ENCODE data around the gene RABGGTA. TPM values are rescaled to one million over a fixed set of nuclear protein-coding genes. Genes with fewer than 3 reads are reported as not detected.

Gene RABGGTA
- total and polyA plus RNA-seq, 2 experiments from 2014 or later = 17.6 to 20.7 TPM

DNA sequence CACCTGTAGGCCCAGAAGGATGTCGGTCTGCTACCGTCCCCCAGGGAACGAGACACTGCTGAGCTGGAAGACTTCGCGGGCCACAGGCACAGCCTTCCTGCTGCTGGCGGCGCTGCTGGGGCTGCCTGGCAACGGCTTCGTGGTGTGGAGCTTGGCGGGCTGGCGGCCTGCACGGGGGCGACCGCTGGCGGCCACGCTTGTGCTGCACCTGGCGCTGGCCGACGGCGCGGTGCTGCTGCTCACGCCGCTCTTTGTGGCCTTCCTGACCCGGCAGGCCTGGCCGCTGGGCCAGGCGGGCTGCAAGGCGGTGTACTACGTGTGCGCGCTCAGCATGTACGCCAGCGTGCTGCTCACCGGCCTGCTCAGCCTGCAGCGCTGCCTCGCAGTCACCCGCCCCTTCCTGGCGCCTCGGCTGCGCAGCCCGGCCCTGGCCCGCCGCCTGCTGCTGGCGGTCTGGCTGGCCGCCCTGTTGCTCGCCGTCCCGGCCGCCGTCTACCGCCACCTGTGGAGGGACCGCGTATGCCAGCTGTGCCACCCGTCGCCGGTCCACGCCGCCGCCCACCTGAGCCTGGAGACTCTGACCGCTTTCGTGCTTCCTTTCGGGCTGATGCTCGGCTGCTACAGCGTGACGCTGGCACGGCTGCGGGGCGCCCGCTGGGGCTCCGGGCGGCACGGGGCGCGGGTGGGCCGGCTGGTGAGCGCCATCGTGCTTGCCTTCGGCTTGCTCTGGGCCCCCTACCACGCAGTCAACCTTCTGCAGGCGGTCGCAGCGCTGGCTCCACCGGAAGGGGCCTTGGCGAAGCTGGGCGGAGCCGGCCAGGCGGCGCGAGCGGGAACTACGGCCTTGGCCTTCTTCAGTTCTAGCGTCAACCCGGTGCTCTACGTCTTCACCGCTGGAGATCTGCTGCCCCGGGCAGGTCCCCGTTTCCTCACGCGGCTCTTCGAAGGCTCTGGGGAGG, 39.5 kb upstream of the RABGGTA start, which contains the start of gene LTB4R:
Gene LTB4R (plus strand): TSS at position 857 of the 959 bp plus-strand sequence. CDS start 4,150 bp downstream, outside the sequence.
- H3K9me3 Mint-ChIP-seq = no peaks in the 10 kb centered on the region
- H3K27me3 ChIP-seq (ENCODE audit: insufficient read depth) = peaks cover 18% of the 10 kb centered on the region; the same call in 1 of the 2 replicates
- H3K36me3 Mint-ChIP-seq (ENCODE audit: low read depth) = peaks cover 33% of the 10 kb centered on the region
- no peaks in the 10 kb centered on the region for H3K36me3 ChIP-seq (ENCODE audit: insufficient read depth)
- H3K9me2 ChIP-seq (ENCODE audit: insufficient read depth) = no peaks in the 10 kb centered on the region
- no peaks in the 10 kb centered on the region; the same call in none of the 2 replicates for H4K20me1 ChIP-seq (replicated peaks; ENCODE audit: insufficient read depth)
- H2AFZ ChIP-seq = no peak within 1 kb of the TSS
- DNase-seq (ENCODE audit: low spot score) (peak; percentile 79), ATAC-seq (peak; percentile 79)
- no peak within 1 kb of the TSS for H3K27ac Mint-ChIP-seq
- H3K4me1 ChIP-seq (ENCODE audit: insufficient read depth) = peaks cover 4% of the 10 kb centered on the region; the same call in 1 of the 2 replicates
- H3K27ac ChIP-seq (ENCODE audit: low read depth) = no peak within 1 kb of the TSS
- H3K4me3 ChIP-seq = peak within 1 kb of the TSS; percentile 51
- peak within 1 kb of the TSS; percentile 68 for H3K4me2 ChIP-seq
- peaks cover 32% of the 10 kb centered on the region for H3K27me3 Mint-ChIP-seq (ENCODE audit: insufficient read depth, low read depth, poor library complexity)
- H3K4me3 Mint-ChIP-seq = peak within 1 kb of the TSS; percentile 63
- no peaks in the 10 kb centered on the region for H3K79me2 ChIP-seq (replicated peaks; ENCODE audit: insufficient read depth)
- H3K4me1 Mint-ChIP-seq = peaks cover 15% of the 10 kb centered on the region
- TF ChIP-seq STAT1 (IDR thresholded peaks at IDR 0.05; ENCODE audit: unreplicated experiment) = no peak
- TF ChIP-seq, protein P1, sequence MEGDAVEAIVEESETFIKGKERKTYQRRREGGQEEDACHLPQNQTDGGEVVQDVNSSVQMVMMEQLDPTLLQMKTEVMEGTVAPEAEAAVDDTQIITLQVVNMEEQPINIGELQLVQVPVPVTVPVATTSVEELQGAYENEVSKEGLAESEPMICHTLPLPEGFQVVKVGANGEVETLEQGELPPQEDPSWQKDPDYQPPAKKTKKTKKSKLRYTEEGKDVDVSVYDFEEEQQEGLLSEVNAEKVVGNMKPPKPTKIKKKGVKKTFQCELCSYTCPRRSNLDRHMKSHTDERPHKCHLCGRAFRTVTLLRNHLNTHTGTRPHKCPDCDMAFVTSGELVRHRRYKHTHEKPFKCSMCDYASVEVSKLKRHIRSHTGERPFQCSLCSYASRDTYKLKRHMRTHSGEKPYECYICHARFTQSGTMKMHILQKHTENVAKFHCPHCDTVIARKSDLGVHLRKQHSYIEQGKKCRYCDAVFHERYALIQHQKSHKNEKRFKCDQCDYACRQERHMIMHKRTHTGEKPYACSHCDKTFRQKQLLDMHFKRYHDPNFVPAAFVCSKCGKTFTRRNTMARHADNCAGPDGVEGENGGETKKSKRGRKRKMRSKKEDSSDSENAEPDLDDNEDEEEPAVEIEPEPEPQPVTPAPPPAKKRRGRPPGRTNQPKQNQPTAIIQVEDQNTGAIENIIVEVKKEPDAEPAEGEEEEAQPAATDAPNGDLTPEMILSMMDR (conservative IDR thresholded peaks at IDR 0.05; ENCODE audit: low read depth in 2 of 2) = peak in 1 of 2 experiments; percentile 42; a peak in 1 of 4 replicates
- TF ChIP-seq EZH2 (IDR thresholded peaks at IDR 0.05; ENCODE audit: low read depth, unreplicated experiment) = no peak
- no peaks in the 10 kb centered on the region for H3F3A ChIP-seq (replicated peaks; ENCODE audit: low read depth)

DNA sequence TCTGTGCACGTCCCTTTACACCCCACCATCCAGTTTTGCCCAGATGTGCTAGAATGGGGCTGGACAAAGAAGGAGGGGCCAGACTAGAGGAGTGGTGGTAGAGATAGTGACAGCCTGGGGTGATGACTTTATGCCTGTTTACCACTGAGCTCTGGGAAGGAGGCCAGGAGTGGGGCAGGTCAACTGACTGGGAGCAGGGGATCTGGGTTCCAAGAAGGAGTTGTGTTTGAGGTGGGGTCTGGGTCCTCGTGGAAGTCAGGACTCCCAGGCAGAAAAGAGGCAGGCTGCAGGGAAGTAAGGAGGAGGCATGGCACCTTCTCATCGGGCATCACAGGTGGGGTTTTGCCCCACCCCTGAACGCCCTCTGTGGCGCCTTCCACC, 38.9 kb upstream of the RABGGTA start:
- Histone ChIP-seq H3K27ac (ENCODE audit: low read depth) (no peak overlapping the region), H4K20me1 (replicated peaks; ENCODE audit: insufficient read depth) (no peaks in the 10 kb centered on the region; the same call in none of the 2 replicates), H3K4me2 (peak overlapping the region; percentile 68; the same call in 1 of the 2 replicates), H3K4me1 (ENCODE audit: insufficient read depth) (peaks cover 4% of the 10 kb centered on the region; the same call in 1 of the 2 replicates), H3K79me2 (replicated peaks; ENCODE audit: insufficient read depth) (no peaks in the 10 kb centered on the region), H3K4me3 (peak overlapping the region; percentile 51; the same call in 1 of the 2 replicates), H3K9me2 (ENCODE audit: insufficient read depth) (no peaks in the 10 kb centered on the region), H3K27me3 (ENCODE audit: insufficient read depth) (peaks cover 16% of the 10 kb centered on the region; the same call in 1 of the 2 replicates), H3K36me3 (ENCODE audit: insufficient read depth) (no peaks in the 10 kb centered on the region), H2AFZ (no peak overlapping the region), H3F3A (replicated peaks; ENCODE audit: low read depth) (no peaks in the 10 kb centered on the region)
- ATAC-seq (no peak), DNase-seq (ENCODE audit: low spot score) (no peak)
- no peak overlapping the region for H3K27ac Mint-ChIP-seq
- peaks cover 40% of the 10 kb centered on the region for H3K36me3 Mint-ChIP-seq (ENCODE audit: low read depth)
- peaks cover 30% of the 10 kb centered on the region for H3K27me3 Mint-ChIP-seq (ENCODE audit: insufficient read depth, low read depth, poor library complexity)
- peak overlapping the region; percentile 63 for H3K4me3 Mint-ChIP-seq
- peaks cover 15% of the 10 kb centered on the region for H3K4me1 Mint-ChIP-seq
- H3K9me3 Mint-ChIP-seq = no peaks in the 10 kb centered on the region
- TF ChIP-seq ZNF114 (CRISPR knock-in tag; IDR thresholded peaks at IDR 0.05) = no peak
- TF ChIP-seq, protein P2, sequence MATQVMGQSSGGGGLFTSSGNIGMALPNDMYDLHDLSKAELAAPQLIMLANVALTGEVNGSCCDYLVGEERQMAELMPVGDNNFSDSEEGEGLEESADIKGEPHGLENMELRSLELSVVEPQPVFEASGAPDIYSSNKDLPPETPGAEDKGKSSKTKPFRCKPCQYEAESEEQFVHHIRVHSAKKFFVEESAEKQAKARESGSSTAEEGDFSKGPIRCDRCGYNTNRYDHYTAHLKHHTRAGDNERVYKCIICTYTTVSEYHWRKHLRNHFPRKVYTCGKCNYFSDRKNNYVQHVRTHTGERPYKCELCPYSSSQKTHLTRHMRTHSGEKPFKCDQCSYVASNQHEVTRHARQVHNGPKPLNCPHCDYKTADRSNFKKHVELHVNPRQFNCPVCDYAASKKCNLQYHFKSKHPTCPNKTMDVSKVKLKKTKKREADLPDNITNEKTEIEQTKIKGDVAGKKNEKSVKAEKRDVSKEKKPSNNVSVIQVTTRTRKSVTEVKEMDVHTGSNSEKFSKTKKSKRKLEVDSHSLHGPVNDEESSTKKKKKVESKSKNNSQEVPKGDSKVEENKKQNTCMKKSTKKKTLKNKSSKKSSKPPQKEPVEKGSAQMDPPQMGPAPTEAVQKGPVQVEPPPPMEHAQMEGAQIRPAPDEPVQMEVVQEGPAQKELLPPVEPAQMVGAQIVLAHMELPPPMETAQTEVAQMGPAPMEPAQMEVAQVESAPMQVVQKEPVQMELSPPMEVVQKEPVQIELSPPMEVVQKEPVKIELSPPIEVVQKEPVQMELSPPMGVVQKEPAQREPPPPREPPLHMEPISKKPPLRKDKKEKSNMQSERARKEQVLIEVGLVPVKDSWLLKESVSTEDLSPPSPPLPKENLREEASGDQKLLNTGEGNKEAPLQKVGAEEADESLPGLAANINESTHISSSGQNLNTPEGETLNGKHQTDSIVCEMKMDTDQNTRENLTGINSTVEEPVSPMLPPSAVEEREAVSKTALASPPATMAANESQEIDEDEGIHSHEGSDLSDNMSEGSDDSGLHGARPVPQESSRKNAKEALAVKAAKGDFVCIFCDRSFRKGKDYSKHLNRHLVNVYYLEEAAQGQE (IDR thresholded peaks at IDR 0.05; ENCODE audit: unreplicated experiment) = no peak
- TF ChIP-seq, protein P1 (conservative IDR thresholded peaks at IDR 0.05; ENCODE audit: low read depth in 2 of 2) = no peak

Measured in GM23338 (cell line).